NCI-H2196 treated with DMSO at 0.1 percent for 48 hours (cell line): ENCODE measurements around the gene S100A5.
A peak's percentile ranks its signal among the peaks of the same experiment; 100 is the strongest.
"Not testable (repeated sequence)": the region's sequence is repeated elsewhere in the genome, so short reads cannot be mapped to it uniquely, and the experiment has no call there.

Source experiments
- DNase-seq: peaks from one replicate; lab custom pipeline; 2025; ENCODE audit not compliant: unreplicated experiment; lab: John Stamatoyannopoulos, UW

S100A5 gene, protein sequence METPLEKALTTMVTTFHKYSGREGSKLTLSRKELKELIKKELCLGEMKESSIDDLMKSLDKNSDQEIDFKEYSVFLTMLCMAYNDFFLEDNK

DNA sequence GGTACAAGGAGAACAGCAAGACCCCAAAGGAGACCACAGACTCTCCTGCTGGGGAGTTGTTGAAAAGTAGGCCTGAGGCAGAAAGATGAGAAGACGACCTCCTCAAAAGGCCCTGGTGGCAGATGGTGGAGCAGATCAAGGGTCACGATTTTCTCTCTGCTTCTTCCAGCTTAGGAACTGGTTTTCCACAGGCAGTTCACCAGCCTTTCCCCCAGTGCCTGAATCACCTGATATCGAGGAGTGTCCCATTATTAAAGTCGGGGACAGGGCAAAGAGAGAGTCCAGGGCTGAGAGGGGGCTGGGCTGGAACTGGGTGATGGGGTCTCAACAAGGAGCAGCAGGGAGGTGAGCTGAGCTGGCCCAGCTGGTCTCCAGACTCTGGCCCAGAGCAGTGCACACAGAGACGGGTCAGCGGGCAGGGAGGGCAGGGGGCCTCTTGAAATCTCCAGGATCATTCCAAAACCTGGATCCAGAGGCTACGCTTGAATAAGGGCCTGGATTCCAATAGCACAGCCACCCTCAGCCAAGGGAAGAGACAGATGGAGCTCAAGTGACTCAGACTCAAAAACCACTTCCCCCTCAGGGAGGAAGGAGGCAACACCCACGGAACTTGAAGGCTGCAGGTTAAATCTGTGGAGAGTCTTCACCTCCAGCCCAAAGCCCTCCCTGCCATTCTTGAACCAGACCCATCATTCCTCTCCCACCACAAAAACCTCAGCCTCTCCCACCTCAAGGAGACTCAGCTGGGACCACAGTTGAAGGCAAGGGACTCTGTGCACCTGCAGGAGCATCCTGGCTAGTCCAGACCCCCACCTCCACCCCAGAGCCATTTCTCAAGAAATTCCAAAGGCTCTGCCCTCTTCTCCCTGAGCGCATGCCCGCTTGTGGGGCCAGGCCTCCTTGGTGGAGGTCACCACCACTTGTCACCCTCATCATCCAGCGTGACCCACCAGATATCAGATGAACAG, at the start of gene S100A5:
TSS of gene S100A5 (minus strand) at position 541 of the 968 bp plus-strand sequence. CDS start 743 bp downstream, outside the sequence.
- no peak for DNase-seq

- no peak for DNase-seq
Observed at GRCh38 chr1:153588482-153588881, 47.7 kb upstream of the S100A5 start.

DNA sequence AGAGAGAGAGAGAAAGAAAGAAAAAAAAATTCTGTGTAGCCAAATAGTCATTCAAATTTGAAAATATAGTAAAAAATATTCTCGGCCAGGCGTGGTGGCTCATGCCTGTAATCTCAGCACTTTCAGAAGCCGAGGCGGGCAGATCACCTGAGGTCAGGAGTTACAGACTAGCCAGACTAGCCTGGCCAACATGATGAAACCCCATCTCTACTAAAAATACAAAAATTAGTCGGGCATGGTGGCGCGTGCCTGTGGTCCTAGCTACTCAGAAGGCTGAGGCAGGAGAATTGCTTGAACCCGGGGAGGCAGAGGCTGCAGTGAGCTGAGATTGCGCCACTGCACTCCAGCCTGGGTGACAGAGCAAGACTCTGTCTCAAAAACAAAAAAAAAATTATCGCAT, 47.3 kb upstream of the S100A5 start:
- not testable (repeated sequence) for DNase-seq

DNA sequence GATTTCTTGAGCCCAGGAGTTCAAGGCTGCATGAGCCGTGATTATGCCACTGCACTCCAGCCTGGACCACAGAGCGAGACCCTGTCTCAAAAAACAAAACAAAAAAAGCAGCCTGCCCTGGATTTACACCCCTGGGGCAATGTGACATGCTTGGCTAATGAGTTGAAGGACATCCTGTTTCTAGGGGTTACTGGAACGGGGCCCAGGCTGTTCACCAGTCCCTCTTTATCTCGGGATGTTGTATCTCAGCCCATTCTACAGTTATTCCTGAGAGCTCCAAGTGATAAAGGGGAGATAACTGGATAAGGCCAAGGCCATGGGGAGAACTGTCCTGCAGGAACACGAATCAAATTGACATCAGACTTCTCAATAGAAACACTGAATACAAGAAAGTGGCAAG, 46.6 kb upstream of the S100A5 start:
- DNase-seq, result no peak

DNA sequence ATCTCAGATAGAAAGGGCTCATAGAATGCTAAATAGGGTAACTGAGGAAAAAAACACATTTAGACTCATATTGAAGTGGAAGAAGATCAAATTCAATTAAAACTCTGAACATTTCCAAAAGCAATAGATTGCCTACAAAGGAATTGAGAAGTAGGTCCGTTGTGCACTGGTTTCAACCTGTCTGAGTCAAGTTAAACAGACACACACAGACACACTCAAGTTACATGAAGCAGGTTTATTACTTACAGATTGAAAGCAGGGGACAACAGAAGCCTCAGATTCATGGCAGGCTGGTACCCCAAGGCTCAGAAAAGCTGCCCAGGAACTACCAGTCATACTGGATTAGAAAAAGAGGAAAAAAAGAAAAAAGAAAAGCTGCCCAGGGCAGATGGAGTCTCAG, 45.6 kb upstream of the S100A5 start:
- no peak for DNase-seq

GRCh38 chr1:153585006-153585405, 44.3 kb upstream of the S100A5 start:
- no peak for DNase-seq

DNA sequence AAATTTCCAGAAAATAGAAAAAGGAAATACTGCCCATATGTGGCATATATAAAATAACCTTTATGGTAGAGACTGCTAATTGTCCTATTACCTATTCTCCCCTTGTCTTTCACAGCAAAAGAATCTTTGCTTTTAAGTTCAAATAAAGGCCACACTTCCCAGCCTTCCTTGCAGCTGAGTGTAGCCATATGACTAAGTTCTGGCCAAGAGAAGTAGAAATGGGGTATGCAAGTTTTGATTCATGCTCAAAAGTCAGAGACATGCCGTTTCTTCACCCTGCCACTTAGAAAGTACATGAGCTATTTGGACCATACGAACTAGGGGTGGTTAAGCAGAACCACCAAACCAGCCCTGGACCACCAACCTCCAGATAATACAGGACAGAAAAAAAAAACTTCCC, 43.2 kb upstream of the S100A5 start:
- no peak for DNase-seq

GRCh38 chr1:153583514-153583913, 42.8 kb upstream of the S100A5 start:
- DNase-seq, result not testable (repeated sequence)

DNA sequence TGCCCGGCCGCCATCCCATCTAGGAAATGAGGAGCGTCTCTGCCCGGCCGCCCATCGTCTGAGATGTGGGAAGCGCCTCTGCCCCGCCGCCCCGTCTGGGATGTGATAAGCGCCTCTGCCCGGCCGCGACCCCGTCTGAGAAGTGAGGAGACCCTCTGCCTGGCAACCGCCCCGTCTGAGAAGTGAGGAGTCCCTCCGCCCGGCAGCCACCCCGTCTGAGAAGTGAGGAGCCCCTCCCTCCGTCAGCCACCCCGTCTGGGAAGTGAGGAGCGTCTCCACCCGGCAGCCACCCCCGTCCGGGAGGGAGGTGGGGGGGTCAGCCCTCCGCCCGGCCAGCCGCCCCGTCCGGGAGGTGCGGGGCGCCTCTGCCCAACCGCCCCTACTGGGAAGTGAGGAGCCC, 42.1 kb upstream of the S100A5 start:
- DNase-seq, result not testable (repeated sequence)

GRCh38 chr1:153578936-153579335, 38.2 kb upstream of the S100A5 start:
- no peak for DNase-seq

GRCh38 chr1:153578490-153578889, 37.8 kb upstream of the S100A5 start:
- no peak for DNase-seq

DNA sequence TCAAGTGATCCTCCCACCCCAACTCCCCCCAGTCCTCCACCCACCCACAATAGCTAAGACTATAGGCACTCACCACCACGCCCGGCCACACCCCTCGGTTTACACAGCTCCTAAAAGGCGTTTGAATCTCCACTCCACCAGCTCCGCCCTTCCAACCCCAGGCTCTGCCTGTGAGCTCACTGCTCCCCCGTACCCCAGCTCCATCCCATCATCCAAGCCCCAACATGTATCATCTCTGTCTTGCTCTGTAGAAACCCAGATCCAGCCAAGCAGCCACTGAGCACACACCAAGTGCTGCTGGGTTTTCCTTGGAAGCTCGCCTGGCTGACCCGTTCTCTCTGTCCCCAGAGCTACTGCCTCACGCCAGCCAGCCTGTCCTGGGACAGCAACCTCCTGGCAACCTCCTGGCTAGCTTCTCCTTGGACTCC, 36.9 kb upstream of the S100A5 start:
- DNase-seq, result no peak

GRCh38 chr1:153577138-153577537, 36.4 kb upstream of the S100A5 start:
- DNase-seq, result no peak

GRCh38 chr1:153575497-153575896, 34.8 kb upstream of the S100A5 start:
- not testable (repeated sequence) for DNase-seq

DNA sequence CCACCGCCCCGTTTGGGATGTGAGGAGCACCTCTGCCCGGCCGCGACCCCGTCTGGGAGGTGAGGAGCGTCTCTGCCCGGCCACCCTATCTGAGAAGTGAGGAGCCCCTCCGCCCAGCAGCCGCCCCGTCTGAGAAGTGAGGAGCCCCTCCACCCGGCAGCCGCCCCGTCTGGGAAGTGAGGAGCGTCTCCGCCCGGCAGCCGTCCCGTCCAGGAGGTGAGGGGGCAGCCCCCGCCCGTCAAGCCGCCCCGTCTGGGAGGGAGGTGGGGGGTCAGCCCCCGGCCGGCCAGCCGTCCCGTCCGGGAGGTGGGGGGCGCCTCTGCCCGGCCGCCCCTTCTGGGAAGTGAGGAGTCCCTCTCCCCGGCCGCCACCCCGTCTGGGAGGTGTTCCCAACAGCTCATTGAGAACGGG, 34.4 kb upstream of the S100A5 start:
- DNase-seq, result not testable (repeated sequence)

DNA sequence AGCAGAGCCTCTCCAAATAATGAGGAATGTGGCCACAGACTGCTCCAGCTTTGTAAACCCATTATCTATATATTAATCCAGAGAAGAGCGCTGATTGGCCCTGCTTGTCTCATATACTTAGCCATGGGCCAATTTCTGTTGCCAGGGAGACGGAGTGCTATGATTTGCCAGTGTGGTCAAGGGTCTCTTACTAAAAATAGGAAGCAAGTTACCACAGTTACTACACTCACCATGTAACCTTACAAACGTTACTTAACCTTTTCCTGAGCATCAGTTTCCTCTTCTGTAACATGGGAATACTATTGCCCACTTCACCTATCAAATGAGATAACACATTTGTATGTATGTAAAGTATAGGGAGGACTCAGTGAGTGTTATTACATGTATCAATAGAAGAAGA, 32.6 kb upstream of the S100A5 start:
- no peak for DNase-seq

- peak; percentile 63 for DNase-seq
Observed at GRCh38 chr1:153572569-153573015, 31.9 kb upstream of the S100A5 start.

- no peak for DNase-seq
Observed at GRCh38 chr1:153571706-153572105, 31.0 kb upstream of the S100A5 start.

GRCh38 chr1:153570874-153571273, 30.1 kb upstream of the S100A5 start:
- no peak for DNase-seq

DNA sequence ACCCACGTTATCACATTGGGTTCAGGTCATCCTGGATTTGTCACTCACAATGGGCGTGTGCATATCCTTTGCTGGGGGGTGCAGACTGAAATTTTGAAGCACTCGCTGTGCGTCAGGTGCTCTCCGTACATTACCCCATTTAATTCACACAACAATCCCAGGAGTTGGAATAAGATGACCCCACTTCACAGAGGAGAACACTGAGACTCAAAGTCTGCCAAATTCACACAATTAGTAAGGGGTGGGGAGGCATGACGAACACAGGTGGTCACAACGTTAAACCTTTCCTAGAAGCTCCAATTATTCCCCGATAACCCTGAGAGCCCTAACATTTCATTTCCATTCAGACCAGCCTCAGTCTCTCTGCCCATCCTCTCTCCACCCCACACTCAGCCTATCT, 28.7 kb upstream of the S100A5 start:
- no peak for DNase-seq

- DNase-seq, result peak; percentile 94
Observed at GRCh38 chr1:153568367-153569099, 27.8 kb upstream of the S100A5 start.
